AG10803 (cell line): ENCODE measurements around the gene GALNT10.

Source experiments
- DNase-seq: peaks from one replicate; pipeline ENCODE4 v3.0.0; 2010; ENCODE audit warnings: low read depth
- H3K4me3 ChIP-seq: 2 replicates; pipeline ENCODE4 v1.5.1; 2011; ENCODE audit warnings: mild to moderate bottlenecking, low read length, control low read depth
- CTCF ChIP-seq: conservative IDR thresholded peaks from 2 replicates; pipeline ENCODE4 v1.5.1; 2011; ENCODE audit warnings: mild to moderate bottlenecking, low read length, control low read depth, inconsistent platforms

GALNT10 gene

DNA sequence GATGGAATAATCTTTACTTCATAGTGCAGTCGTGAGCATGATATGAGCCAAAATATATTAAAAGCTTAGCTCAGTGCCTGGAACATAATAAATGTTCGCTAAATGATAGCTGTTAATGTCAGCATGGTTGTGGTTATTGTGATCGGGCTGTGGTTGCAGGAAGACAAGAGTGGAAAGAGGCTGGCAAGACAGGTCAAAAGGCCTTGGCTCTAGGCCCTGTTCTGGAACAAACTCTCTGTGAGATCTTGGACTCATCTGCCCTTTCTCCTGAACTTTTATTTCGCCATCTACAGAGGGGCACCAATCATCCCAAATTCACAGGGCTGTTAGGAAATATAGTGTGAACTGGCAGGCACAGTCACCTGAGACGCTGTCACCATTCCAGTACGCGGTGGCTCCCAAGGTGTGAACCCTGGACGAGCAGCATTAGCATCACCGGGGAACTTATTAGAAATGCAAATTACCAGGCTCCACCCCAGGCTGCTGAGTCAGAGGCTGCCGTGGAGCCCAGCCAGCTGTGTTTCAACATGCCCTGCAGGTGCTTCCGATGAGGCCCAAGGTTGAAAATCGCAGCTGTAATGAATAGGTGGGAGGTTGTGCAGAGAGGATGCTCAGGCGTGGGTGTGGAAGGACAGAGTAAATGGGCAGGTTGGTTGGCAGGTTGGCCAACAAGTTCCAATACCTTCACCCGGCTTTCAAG lies 205.0 kb downstream of the GALNT10 start:
- no peak for TF ChIP-seq CTCF
- H3K4me3 ChIP-seq: no peak overlapping the region
- DNase-seq: no peak

- H3K4me3 ChIP-seq: no peak overlapping the region
- DNase-seq: no peak
- no peak for TF ChIP-seq CTCF
Observed at GRCh38 chr5:154396128-154396527, 205.6 kb downstream of the GALNT10 start.

- no peak for TF ChIP-seq CTCF
- no peak for DNase-seq
- H3K4me3 ChIP-seq: no peak overlapping the region
Observed at GRCh38 chr5:154397652-154398406, 207.3 kb downstream of the GALNT10 start.

- no peak overlapping the region for H3K4me3 ChIP-seq
- no peak for DNase-seq
- TF ChIP-seq CTCF: no peak
Observed at GRCh38 chr5:154400678-154401077, 210.1 kb downstream of the GALNT10 start.

- no peak for TF ChIP-seq CTCF
- no peak overlapping the region for H3K4me3 ChIP-seq
- DNase-seq: no peak
Observed at GRCh38 chr5:154401355-154401754, 210.8 kb downstream of the GALNT10 start.

GRCh38 chr5:154401931-154402330 lies 211.4 kb downstream of the GALNT10 start:
- H3K4me3 ChIP-seq: no peak overlapping the region
- no peak for TF ChIP-seq CTCF
- DNase-seq: no peak

DNA sequence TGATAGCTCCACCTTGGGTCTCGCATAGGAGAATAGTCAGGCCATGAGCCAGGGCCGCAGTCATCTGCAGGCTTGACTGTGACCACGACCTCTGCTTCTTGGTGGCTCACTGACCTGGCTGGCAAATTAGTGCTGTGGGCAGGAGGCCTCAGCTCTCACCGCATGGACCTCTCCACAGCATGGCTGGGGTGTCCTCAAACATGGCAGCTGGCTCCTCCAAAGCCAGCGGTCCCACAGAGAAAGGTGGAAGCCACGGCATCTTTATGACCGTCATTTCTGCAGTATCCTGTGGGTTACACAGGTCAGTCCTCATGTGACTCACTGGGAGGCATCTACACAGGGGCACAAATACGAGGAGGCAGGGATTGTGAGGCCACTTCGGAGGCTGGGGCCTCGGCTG lies 212.1 kb downstream of the GALNT10 start:
- TF ChIP-seq CTCF: no peak
- DNase-seq: no peak
- H3K4me3 ChIP-seq: no peak overlapping the region
